Stimulated activated CD8-positive, alpha-beta memory T cell treated with anti-CD3 and anti-CD28 coated beads, Interleukin-7, amount 100 ng/mL, for 4 hours (primary cell): Measurements from ENCODE around the gene DOK3.
"Not testable (repeated sequence)": the region's sequence is repeated elsewhere in the genome, so short reads cannot be mapped to it uniquely, and the experiment has no call there.

Experiments used
- DNase-seq, 2 donors: peaks; one replicate each; pipeline ENCODE4 v3.0.0-alpha.2; 2020; ENCODE audit warnings: low read depth in 2 of 2

Gene DOK3

DNA sequence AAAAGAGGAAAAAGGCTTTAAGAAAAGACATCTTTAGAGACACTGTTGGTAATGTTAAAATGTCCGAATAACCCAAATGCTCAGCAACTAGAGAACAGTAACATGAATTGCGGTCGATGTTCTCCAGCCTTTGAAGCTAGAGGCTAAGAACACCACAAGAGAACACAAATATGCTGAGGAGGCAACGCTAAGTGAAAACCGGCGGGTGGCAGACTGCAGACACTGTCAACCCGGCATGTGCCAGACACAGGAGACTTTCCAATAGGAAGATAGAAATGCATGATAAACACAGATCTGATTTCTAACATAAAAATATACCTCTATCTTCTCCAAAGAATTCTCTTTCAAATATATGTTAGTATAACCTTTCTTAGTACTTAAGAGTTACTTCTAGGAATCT, 25.5 kb upstream of the DOK3 start:
- DNase-seq = no peak

DNA sequence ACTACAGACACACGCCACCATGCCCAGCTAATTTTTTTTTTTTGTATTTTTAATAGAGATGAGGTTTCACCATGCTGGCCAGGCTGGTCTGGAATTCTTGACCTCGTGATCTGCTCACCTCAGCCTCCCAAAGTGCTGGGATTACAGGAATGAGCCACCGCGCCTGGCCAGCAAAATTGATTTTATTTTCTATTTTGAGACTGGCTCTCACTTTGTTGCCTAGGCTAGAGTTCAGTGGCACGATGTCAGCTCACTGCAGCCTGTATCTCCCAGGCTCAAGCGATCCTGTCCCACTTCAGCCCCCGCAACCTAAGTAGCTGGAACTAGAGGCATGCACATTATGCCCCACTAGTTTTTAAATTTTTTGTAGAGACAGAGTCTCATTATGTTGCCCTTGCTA, 24.8 kb upstream of the DOK3 start:
- not testable (repeated sequence) for DNase-seq

- no peak for DNase-seq
These were observed 21.7 kb upstream of the DOK3 start for GRCh38 chr5:177531209-177531940.

DNA sequence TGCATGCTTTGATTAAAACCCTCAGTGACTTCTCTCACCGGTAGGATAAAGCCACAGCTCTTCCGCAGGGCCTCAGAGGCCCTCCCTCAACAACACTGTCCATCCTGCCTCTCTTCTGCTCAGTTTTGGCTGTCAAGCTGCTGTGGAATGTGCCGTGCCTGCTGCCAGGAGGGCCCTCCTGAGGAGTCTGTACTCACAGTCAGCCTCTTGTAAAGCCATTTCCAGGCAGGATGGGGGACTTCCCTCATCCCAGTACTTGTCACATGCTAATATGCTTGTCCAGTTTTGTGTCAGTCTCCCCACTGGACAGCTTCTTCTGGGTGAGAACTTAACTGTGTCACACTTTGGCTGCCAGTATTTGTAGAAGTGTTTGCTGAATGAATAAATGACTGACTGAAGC, 21.0 kb upstream of the DOK3 start:
- DNase-seq = no peak

DNA sequence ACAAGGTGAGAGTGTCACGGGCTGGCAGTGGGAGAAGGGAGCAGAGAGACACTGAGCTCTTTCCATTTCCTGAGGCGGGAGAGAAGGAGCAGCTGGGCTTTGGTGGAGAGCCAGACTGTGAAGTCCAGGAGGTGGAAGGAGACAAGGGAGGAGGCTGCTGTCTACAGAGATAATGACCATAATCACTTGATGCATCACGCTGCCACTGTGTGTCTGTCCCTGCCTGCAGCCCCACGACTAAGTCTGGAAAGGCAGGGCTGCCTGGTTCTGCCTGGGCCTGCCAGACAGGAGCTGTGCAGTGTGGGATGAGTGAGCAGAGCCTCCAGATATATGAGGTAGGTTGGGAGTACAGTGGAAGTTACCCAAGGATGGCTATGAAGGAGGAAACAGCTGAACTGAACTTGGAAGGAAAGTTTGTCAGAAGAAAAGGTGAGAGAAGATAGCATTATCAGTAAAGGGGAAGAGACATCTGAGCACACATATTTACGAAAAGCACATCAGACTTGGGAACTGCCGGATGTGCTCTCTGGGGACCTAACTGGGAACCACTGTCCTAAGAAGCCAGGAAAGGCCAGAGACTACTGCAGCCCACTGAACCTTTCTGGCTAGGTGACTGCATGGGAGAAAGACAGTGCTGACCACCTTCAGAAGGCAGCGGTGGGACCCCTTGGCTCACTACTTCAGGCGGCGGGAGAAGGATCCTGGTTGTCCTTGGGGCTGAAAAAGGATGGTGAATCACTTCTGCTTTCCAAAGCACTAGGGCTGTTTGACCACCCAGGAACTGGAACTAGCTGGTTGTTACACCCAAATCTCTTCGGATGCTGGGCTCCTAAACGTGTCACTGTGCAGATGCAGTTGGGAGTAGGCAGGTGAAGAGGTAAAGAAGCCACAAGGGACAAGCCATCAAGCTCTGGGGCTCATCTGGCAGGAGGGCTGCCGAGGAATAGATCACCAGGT, 19.9 kb upstream of the DOK3 start:
- no peak for DNase-seq

GRCh38 chr5:177528631-177529030, 19.0 kb upstream of the DOK3 start:
- no peak for DNase-seq

GRCh38 chr5:177527595-177527994, 18.0 kb upstream of the DOK3 start:
- no peak for DNase-seq

DNA sequence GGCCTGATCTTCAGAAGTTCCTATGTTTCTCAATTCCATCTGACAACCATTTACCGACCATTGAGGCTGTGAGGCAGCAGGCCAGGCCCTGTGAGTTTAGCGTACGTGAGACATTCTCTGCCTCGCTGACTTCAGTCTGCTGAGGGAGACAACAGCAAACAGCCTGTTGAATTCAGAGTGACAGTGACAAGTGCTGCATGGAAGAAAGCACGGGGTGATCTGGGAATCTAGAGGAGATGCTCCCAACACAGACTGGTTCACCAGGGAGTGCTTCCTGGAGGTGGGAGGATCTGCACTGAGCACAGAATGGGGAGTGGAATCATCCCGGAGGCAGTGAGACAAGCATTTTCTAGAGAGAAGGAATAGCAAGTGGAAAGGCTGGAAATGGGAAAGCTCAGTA, 17.2 kb upstream of the DOK3 start:
- DNase-seq = no peak

GRCh38 chr5:177526191-177526590, 16.6 kb upstream of the DOK3 start:
- no peak for DNase-seq

DNA sequence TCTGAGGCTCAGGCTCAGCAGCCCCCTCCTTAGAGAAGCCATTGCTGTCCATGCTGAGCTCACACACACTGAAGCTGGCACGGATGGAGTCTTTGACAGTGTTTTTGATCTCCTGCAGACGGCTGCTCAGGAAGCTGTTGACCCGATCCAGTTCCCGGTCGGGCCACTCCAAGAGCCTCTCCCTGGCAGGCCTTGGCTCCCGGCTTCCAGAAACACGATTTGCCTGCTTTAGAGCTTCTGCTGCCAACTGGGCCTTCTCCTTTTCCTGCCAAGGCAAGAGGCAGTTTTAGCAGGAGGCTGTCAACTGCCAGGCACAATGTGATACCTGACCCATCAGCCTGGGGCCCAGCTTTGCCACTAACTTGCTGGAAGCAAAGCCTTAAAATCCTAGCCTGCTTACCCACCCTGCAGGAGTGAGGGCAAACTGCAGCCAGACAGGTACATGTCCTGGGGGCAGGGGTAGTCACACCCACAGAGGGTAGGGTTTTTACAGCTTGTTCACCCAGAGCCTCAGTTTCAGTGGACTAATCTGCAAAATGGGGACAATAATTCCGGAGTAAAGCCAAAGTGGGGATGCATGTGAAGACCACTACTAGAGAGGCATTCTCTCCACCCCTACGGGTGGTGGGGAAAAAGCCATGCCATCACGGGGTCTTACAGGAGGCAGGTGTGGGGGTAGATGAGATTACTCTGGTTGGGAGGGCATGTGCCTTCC, 15.5 kb upstream of the DOK3 start:
- no peak for DNase-seq

DNA sequence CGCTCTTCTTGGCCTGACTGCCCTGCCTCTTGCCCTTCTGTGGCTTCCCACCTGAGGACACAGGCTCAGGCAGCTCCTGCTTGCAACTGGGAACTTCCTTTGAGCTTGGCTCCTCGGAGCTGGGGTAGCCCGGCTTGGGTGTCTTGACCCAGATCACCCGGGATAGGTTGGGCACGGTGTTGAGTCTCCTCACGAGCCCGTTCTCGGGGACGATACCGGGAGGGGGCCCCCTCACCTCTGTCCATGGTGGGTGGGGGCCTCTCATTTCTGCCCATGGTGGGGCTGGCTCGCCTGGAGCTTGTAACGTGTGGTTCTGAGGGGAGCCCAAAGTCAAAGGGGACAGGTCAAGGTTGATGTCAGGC, 14.9 kb upstream of the DOK3 start:
- DNase-seq = no peak

DNA sequence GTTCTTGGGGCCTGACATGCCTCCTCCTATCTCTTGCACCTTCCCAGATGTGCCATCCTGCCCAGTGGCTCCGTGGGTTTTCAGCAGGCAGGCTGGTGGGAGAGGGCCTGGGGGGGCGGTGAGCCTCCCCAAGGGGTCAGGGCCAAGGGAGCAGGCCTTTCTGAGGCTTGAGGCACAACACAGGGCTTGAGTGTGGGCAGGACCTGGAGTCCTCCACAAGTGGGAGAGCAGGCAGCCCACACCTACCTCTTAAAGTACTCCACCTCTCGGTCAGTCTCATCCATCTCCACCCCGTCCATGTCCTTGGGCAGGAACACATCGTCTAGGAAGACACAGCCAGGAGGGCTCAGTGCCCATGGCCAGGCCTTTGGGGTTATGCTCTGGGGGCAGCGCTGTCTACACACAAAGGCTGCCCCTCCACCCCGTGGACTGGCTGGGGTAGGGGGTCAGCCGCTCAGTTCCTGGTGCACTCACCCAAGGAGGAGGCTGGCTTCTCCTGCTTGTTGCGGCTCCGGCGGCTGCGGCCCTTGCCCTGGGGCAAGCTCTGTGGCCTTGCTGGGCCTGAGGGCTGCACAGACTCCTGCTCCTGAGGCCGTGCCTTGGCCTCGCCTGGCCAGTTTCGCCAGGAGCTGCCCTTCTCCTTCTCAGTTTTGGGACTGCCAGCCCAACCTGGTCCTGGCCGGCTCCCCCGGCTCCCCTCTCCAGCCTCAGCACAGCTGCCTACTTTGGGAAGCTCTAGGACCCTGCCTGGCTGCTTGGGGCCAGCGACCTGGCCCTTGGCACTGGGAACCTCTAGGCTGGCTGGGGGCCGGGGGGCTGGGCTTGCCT, 14.3 kb upstream of the DOK3 start:
- DNase-seq = no peak

- no peak for DNase-seq
These were observed 11.4 kb upstream of the DOK3 start for GRCh38 chr5:177520916-177521513.

GRCh38 chr5:177520271-177520670, 10.6 kb upstream of the DOK3 start:
- DNase-seq = no peak

DNA sequence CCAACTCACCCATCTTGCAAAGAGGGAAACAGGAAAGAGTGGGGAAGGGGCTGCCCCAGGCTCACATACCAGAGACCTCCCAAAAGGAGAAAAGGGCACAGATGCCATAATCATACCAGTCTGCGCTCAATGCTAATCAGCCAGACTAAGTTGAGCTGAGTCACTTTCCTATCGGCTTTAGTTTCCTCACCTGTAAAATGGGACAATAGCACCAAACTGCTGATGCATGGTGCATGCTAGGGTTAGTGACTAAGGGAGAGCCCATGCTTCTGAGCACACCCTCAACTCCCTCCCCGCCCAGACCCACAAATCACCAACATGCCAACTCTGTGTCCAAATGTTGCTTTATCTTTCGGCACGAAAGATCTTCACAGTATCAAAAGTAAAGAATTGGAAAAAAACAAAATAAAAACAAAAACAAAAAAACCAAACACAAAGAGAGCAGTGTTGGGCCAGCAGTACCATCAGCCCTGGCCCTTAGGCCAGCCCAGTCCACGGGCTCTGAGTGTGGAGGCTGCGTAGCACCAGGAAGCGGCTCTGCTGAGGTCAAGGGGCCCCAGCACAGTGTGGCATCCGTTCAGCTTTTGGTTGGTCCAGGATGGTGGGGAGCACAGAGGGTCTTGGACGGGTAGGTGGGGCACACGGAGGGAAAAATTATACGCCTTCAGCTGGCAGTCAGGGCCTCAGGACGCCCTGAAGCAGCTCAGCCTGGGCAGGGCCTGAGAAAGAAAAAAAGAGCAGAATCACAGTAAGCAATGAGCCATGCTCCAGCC, 10.0 kb upstream of the DOK3 start:
- DNase-seq = no peak

DNA sequence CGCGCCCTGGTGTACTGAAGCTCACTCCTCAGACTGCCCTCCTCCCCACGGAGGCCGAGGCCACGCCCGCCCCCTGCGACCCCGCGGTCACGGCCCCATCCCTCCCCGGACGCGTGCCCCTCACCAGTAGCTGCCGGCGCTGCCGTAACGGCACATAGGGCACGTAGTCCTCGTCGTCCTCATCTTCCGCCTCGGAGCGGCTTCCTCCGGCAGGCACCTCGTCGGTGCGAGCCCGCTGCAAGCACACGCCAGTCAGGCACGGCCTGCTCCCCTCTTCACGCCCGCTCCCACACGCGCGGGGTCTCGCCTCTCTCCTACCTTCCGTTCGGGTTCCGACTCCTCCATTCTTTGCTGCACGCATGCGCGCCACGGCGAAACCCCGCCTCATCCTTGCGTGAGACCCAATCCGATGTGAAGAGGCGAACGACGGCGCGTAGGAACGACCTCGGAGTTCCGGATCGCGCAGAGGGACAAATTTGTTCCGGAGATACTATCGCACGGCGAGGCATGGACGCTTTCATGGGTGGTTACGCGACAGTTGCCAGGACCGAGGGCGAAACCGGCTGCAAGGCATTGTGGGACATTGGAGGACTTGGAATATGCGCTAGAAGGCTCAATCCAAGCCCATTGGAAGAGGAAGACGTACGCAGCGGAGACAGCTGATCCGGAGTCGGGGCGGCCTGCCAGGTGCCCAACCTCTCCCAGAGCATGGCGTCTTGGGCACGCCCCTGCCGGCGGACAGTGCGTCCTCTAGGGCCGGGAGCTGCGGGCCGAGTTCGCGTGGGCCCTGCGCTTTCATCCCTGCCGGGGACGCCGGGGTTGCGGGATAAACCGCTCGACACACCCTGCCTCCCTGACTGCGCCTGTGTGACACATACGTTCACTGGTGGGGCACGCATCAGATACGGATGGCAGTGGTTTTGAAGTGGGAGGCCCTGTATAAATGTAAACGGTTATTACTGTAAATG, 7.3 kb upstream of the DOK3 start, which contains the start of gene DDX41:
DDX41 (minus strand) TSS at position 361 of the 968 bp plus-strand sequence; CDS start at position 345, 16 bp downstream.
- peak; percentile 92 to 94 for DNase-seq

- no peak for DNase-seq
These were observed 6.0 kb upstream of the DOK3 start for GRCh38 chr5:177515580-177515979.

GRCh38 chr5:177514541-177514940, 4.9 kb upstream of the DOK3 start:
- no peak for DNase-seq

DNA sequence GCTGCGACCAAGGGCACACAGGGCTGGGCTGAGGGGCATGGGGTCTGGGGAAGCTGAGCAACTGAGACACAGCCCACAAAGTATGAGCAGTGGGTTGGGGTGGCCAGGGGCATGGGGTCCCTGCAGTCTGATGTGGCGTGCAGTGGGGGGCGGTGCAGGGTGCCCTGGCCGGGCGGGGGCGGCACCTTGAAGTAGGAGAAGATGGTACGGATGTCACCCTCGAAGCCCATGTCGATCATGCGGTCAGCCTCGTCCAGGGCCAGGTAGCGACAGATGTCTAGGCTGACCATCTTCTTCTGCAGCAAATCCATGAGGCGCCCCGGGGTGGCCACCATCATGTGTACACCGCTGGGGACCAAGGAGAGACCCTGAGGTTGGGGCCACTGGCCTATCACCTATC, 3.9 kb upstream of the DOK3 start:
- no peak for DNase-seq
